CD1c-positive myeloid dendritic cell (primary cell): ENCODE results near the gene MYMX.
A peak's percentile ranks its signal among the peaks of the same experiment; 100 is the strongest.
"Not testable (repeated sequence)": the region's sequence is repeated elsewhere in the genome, so short reads cannot be mapped to it uniquely, and the experiment has no call there.

ENCODE experiments used
- DNase-seq: peaks from one replicate; pipeline ENCODE4 v3.0.0-alpha.2; 2016; ENCODE audit errors: extremely low spot score

The MYMX gene

DNA sequence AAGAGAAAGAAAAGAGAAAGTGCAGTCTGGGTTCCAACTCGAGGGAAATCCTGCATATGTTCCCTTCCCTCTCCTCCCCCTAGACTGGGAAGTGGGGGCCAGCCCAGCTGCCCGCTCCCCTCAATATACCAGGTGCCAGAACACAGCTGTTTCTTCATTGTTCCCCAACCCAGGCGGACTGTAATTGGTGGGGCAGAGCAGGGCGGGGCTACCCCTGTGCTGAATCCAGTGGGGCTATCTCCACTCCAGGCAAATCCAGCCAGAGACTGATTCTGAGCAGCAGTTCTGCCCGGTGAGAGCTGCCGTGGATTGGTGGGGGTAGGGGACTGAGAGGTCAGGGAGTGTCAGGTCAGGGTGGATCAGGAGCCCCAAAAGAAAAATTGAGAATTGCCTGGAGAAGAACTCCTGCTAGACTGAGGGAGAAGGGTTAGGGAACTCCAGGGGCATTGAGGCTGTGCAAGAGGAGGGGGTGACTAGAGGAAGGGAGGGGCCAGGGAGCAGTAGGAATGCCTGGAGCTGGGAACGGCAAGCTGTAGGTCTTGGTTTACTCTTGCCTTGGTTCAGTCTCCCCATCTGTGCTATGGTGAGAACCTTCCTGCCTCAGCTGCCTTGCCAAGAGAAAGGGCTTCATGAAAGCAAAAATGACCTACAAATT lies at the start of gene MYMX:
MYMX (plus strand) TSS at position 250 of the 655 bp plus-strand sequence. CDS start 546 bp downstream, outside the sequence.
- DNase-seq = no peak

GRCh38 chr6:44167567-44167966 lies 49.2 kb upstream of the MYMX start:
- DNase-seq = no peak

DNA sequence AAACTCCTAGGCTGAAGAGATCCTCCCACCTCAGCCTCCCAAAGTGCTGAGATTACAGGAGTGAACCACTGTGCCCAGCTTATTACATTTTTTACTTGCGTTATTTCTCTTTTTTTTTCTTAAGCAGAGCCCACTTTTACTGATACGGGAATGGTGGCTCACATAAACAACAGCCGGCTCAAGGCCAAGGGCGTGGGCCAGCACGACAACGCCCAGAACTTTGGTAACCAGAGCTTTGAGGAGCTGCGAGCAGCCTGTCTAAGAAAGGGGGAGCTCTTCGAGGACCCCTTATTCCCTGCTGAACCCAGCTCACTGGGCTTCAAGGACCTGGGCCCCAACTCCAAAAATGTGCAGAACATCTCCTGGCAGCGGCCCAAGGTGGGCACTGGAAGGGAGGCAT lies 47.6 kb upstream of the MYMX start:
- no peak for DNase-seq

- no peak for DNase-seq
These were observed 46.7 kb upstream of the MYMX start for GRCh38 chr6:44169886-44170570.

GRCh38 chr6:44171899-44172546 lies 44.7 kb upstream of the MYMX start:
- DNase-seq = peak; percentile 38

DNA sequence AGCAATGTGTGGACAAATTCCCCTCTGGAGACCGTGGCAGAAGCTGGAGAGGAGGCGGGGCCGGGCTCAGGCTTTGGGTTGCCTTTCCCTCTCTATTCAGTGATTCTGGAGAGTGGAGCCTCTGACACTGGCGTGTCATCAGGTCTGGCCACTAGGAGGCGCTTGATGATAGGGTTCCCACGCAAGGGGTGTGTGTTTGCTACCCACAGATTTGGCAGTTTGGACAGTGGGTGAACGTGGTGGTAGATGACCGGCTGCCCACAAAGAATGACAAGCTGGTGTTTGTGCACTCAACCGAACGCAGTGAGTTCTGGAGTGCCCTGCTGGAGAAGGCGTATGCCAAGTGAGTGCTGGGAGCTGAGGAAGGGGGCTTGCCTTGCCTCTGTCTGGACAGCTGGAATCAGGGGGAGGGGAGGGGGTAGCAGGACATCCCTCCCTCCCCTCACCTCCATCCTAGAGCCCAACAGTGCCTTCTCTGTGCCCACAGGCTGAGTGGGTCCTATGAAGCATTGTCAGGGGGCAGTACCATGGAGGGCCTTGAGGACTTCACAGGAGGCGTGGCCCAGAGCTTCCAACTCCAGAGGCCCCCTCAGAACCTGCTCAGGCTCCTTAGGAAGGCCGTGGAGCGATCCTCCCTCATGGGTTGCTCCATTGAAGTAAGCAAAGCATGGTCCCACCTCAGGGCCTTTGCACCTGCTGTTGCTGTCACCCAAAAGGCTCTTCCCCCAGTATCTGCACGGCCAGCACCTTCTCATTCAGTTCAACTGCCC lies 43.8 kb upstream of the MYMX start:
- DNase-seq = peak; percentile 90

GRCh38 chr6:44176130-44176761 lies 40.5 kb upstream of the MYMX start:
- DNase-seq = peak; percentile 54

GRCh38 chr6:44176762-44177509 lies 39.8 kb upstream of the MYMX start:
- peak; percentile 38 for DNase-seq

DNA sequence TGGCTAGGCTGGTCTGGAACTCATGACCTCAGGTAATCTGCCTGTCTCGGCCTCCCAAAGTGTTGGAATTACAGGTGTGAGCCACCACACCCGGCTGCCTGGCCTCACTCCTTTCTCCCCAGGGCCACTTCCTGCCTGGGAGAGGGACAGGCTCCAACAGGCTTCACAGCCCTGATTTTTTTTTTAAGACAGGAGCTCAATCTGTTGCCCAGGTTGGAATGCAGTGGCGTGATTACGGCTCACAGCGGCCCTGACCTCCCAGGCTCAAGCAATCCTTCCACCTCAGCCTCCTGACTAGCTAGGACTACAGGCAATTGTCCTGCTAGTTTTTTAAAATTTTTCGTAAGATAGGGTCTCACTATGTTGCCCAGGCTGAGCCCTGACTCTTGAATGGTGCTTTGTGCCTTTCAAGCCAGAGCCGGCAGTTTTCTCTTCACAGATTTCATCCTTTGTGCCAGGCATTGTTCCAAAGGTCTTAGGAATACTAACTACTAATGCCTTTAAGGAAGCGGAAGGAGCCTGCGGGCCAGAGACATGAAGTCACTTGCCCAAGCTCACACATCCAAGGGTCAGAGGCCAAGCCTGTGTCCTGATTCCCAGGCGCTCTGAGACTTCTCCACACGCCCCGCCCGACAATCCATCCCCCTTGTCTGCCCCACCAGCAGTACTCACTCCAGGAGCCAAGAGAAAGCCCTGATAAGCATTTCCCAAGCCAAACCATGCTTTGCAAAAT lies 38.9 kb upstream of the MYMX start:
- DNase-seq = no peak

GRCh38 chr6:44178424-44179071 lies 38.2 kb upstream of the MYMX start:
- DNase-seq = no peak

- DNase-seq = no peak
These were observed 37.6 kb upstream of the MYMX start for GRCh38 chr6:44179072-44179536.

- no peak for DNase-seq
These were observed 37.1 kb upstream of the MYMX start for GRCh38 chr6:44179648-44180047.

DNA sequence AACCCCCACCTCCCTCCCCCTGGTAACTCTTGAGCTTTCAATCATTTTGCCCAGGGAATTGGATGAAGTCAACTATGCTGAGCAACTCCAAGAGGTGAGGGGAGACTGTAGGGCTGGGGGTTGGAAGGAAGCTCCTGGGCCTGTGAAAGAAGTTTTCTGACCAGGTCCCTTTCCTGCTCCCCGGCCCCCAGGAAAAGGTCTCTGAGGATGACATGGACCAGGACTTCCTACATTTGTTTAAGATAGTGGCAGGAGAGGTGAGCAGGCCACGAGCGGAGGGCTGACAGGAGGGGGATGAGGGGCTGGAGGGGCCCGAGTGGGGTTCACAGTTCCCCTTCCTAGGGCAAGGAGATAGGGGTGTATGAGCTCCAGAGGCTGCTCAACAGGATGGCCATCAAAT lies 36.3 kb upstream of the MYMX start:
- no peak for DNase-seq

DNA sequence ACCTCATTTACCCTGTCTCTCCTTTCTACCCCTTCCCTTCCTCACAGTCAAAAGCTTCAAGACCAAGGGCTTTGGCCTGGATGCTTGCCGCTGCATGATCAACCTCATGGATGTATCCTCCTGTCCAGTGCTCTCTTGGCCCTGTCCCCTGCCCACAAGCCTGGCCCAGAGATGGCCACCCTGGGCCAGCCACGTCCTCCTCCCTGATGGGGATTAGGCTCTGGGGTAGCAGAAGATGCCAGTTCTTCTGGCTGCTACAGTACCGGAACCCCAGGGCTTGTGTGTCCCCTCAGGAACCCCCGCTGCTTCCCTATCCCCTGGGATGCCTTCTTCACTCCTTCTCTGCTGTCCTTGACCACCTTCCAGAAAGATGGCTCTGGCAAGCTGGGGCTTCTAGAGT lies 35.8 kb upstream of the MYMX start:
- DNase-seq = no peak

DNA sequence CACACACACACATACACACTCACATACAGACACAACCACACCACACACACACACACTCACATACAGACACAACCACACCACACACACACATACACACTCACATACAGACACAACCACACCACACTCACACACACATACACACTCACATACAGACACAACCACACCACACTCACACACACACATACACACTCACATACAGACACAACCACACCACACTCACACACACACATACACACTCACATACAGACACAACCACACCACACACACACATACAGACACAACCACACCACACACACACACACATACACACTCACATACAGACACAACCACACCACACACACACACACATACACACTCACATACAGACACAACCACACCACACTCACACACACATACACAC lies 34.9 kb upstream of the MYMX start:
- DNase-seq = not testable (repeated sequence)

GRCh38 chr6:44182911-44183390 lies 33.8 kb upstream of the MYMX start:
- DNase-seq = no peak

DNA sequence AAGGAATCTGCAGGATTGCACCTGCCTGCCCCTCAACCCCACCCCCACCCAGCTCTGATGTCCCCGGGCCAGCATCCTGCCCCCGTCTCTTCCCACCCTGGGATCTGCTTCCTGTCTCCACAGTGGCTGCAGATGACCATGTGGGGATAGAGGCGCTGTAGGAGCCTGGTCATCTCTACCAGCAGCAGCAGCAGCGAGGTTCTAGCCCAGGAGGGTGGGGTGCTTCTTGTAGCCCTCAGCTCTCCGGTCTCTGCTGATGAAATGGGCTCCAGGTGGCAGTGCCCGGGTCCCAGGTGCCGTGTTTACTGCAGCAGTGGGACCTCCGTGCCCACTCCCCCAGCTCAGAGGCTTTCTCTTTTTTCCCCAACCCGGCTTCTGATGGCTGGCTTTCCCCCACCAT lies 32.9 kb upstream of the MYMX start:
- DNase-seq = no peak

DNA sequence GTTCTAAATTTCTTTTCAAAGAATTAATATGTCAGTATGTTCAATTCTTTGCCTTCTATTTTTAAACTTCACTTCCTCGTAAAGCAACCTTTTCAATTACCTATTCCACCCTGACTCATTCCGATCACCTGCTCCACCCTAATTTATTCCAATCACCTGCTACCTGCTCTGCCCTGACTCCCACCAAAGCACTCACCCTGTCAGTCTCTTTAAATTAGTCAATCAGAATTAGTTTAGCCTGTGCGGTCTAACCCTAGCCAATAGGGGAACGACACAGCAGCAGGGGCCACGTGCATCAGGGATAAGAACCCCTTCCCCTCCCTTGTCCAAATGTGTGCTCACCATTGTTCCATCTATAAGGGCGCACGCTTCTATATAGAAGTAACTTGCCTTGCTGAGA lies 31.4 kb upstream of the MYMX start:
- DNase-seq = not testable (repeated sequence)

DNA sequence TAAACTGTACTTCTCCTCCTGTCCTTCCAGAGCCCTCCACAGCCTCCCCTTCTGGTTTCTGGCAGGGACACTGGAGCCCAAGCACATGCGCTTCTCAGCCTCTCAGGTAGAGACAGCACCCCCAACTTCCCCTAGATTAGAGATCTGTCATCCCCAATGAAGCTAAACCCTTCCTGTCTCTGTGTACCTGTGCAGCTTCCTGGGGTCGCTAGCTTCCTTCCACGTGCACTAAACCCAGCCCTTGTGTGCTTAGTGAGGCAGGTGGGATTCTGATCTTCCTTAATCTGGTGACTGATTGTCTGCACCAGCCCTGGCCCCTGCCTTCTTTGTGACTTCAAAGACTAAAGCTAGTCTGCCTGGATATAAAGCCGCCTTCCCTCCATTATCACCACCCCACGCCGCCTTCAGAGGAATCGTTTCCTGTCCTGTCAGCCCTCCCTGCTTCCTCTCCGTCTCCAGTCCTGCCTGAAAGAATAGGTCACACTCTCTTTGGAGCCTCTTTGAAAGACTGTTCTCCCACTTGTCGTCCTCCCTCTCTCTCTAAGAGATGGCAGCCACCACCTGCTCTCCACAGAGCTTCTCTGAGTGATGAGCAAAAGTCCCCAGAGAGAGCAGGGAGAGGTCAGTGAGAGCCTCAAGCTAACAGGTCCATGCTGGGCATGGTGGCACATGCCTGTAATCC lies 30.6 kb upstream of the MYMX start:
- DNase-seq = no peak
